Thyroid gland (tissue), 4 donors: ENCODE results near the gene MYO16.

Experiments
- CTCF ChIP-seq, 6 experiments: fragments of 200-600 bp in 3 of 6; fragments of 450-650 bp in 3 of 6; sonication (generic) in 3 of 6; IDR thresholded peaks; one replicate each; pipeline ENCODE4 v1.5.1; 2016 to 2019; ENCODE audit warnings: antibody characterized with exemption in 6 of 6, mild to moderate bottlenecking in 2 of 6, inconsistent platforms in 1 of 6, moderate library complexity in 1 of 6
- POLR2A ChIP-seq, 2 donors: fragments of 450-650 bp; IDR thresholded peaks; one replicate each; pipeline ENCODE4 v1.6.1; 2017; ENCODE audit warnings: antibody characterized with exemption in 2 of 2, mild to moderate bottlenecking in 2 of 2, moderate library complexity in 1 of 2

GRCh38 chr13:109128121-109128520 is 498.7 kb downstream of the MYO16 start:
- TF ChIP-seq CTCF (IDR thresholded peaks at IDR 0.05) (no peak), POLR2A (IDR thresholded peaks at IDR 0.05) (no peak)
